B cell (primary cell): ENCODE results near the gene INPP5J. TPM values are rescaled to one million over a fixed set of nuclear protein-coding genes. Genes with fewer than 3 reads are reported as not detected.

Experiments used
- ATAC-seq: fragments of 200-7000 bp; cut with Tn5 transposase; one replicate; pipeline ENCODE4 v1.10.0; 2021; ENCODE audit warnings: low read depth, mild to moderate bottlenecking, moderate number of reproducible peaks, moderate library complexity
- CTCF ChIA-PET: fragments of 350-600 bp; sonication (Branson Sonifier 250); formaldehyde crosslinking; loops from one replicate; lab custom pipeline; 2021; ENCODE audit warnings: antibody characterized with exemption, inconsistent platforms; lab: Charles Lee
- POLR2A ChIA-PET: fragments of 350-600 bp; sonication (Branson Sonifier 250); formaldehyde crosslinking; loops from one replicate; lab custom pipeline; 2021; ENCODE audit warnings: antibody characterized with exemption; lab: Charles Lee
- DNase-seq: peaks from one replicate; pipeline ENCODE4 v3.0.0; 2013
- H2AFZ ChIP-seq: 2 replicates; pipeline ENCODE4 v1.6.1; 2012; ENCODE audit warnings: mild to moderate bottlenecking, low read depth, low read length; ENCODE audit not compliant: insufficient read depth, poor library complexity, severe bottlenecking
- H3K27ac ChIP-seq, 2 donors: 1 replicate in 1 of 2; 2 replicates in 1 of 2; pipeline ENCODE4 v1.5.1; 2012 to 2013; ENCODE audit warnings: low read length in 2 of 2, mild to moderate bottlenecking in 2 of 2, moderate library complexity in 1 of 2
- H3K27me3 ChIP-seq, 4 experiments: fragments of 200-600 bp in 1 of 4; sonication (generic) in 1 of 4; replicated peaks in 1 of 4; 1 replicate in 2 of 4; 2 replicates in 2 of 4; pipeline versions ENCODE4 v1.6.1 to v1.7.0; 2013 to 2016; ENCODE audit warnings: low read length in 3 of 4, mild to moderate bottlenecking in 2 of 4, mixed read lengths in 1 of 4, moderate library complexity in 1 of 4; ENCODE audit not compliant: insufficient read depth in 4 of 4, control insufficient read depth in 3 of 4; ENCODE audit errors: control extremely low read depth in 1 of 4
- H3K36me3 ChIP-seq, 2 experiments: replicated peaks in 1 of 2; 1 replicate in 1 of 2; 2 replicates in 1 of 2; pipeline versions ENCODE4 v1.6.1 to v1.7.1; 2013; ENCODE audit warnings: low read length in 1 of 2; ENCODE audit not compliant: insufficient read depth in 2 of 2, control insufficient read depth in 1 of 2; ENCODE audit errors: control extremely low read depth in 1 of 2, extremely low read depth in 1 of 2
- H3K4me1 ChIP-seq, 2 donors: fragments of 200-600 bp in 1 of 2; sonication (generic) in 1 of 2; 1 replicate in 1 of 2; 2 replicates in 1 of 2; pipeline versions ENCODE4 v1.5.1 to v1.6.1; 2013 to 2017; ENCODE audit warnings: low read length in 2 of 2; ENCODE audit not compliant: control insufficient read depth in 2 of 2, insufficient read depth in 2 of 2
- H3K4me2 ChIP-seq: replicated peaks from 2 replicates; pipeline ENCODE3; 2012; ENCODE audit warnings: mild to moderate bottlenecking, low read depth, low read length; ENCODE audit not compliant: poor library complexity, severe bottlenecking
- H3K4me3 ChIP-seq, 5 experiments: fragments of 200-600 bp in 1 of 5; sonication (generic) in 1 of 5; 1 replicate in 3 of 5; 2 replicates in 2 of 5; pipeline versions ENCODE4 v1.5.1 to v1.7.0; 2011 to 2016; ENCODE audit warnings: low read length in 4 of 5, mild to moderate bottlenecking in 4 of 5, low read depth in 2 of 5, control low read depth in 1 of 5, moderate library complexity in 1 of 5; ENCODE audit not compliant: insufficient read depth in 1 of 5; ENCODE audit errors: control extremely low read depth in 1 of 5, extremely low read depth in 1 of 5
- H3K79me2 ChIP-seq: fragments of 200-600 bp; sonication (generic); one replicate; pipeline ENCODE4 v1.6.0; 2016; ENCODE audit warnings: low read length; ENCODE audit not compliant: control insufficient read depth, insufficient read depth
- H3K9ac ChIP-seq: fragments of 200-600 bp; sonication (generic); 2 replicates; pipeline ENCODE4 v1.6.1; 2017; ENCODE audit warnings: mild to moderate bottlenecking, low read length, moderate library complexity
- H3K9me3 ChIP-seq, 3 donors: one replicate each; pipeline versions ENCODE4 v1.6.1 to v1.7.1; 2013; ENCODE audit warnings: low read length in 2 of 3; ENCODE audit not compliant: control insufficient read depth in 2 of 3, insufficient read depth in 1 of 3; ENCODE audit errors: control extremely low read depth in 1 of 3
- H4K20me1 ChIP-seq: 2 replicates; pipeline ENCODE4 v1.6.0; 2012; ENCODE audit warnings: mild to moderate bottlenecking, low read length; ENCODE audit not compliant: insufficient read depth, control insufficient read depth, poor library complexity, severe bottlenecking
- H3K27ac Mint-ChIP-seq: one replicate; pipeline ENCODE4 v1.8.0; 2021; ENCODE audit warnings: mixed read lengths
- H3K27me3 Mint-ChIP-seq: one replicate; pipeline ENCODE4 v1.8.0; 2021; ENCODE audit warnings: mixed read lengths
- H3K4me1 Mint-ChIP-seq: one replicate; pipeline ENCODE4 v1.8.0; 2021; ENCODE audit warnings: mixed read lengths
- H3K4me3 Mint-ChIP-seq: one replicate; pipeline ENCODE4 v1.8.0; 2021; ENCODE audit warnings: mixed read lengths
- H3K9me3 Mint-ChIP-seq: one replicate; pipeline ENCODE4 v1.8.0; 2022; ENCODE audit warnings: mixed read lengths; ENCODE audit not compliant: insufficient read depth
- CTCF ChIP-seq: fragments of 200-600 bp; IDR thresholded peaks from one replicate; pipeline ENCODE4 v1.8.0; 2022; ENCODE audit warnings: antibody characterized with exemption, mild to moderate bottlenecking
- EZH2 ChIP-seq: IDR thresholded peaks from 2 replicates; pipeline ENCODE4 v1.6.1; 2012; ENCODE audit warnings: borderline replicate concordance, low read depth, mild to moderate bottlenecking, moderate library complexity, low read length; ENCODE audit not compliant: insufficient read depth, poor library complexity, severe bottlenecking
- WGBS: methylation state at CpG from one replicate; pipeline ENCODE4 v1.1.5; 2013; ENCODE audit warnings: missing lambda C conversion rate; ENCODE audit not compliant: insufficient coverage; 5-methylcytosine and 5-hydroxymethylcytosine counted together
- intact Hi-C: fragments of 100-400 bp; cut with micrococcal nuclease; formaldehyde crosslinking; loops from one replicate; pipeline ENCODE4 v1.10.0; 2022
- polyA plus RNA-seq: library from polyadenylated mRNA; depleted of rRNA; stranded (reverse); fragments of >200 nt; gene quantifications from 2 replicates; pipeline ENCODE4 v1.2.3, GENCODE V29; 2012
- total RNA-seq, 2 donors: library from RNA; stranded (reverse); fragments of 120-200 nt in 1 of 2; gene quantifications; 1 replicate in 1 of 2; 2 replicates in 1 of 2; pipeline versions ENCODE4 v1.2.3 to v1.2.4, GENCODE V29; 2013 to 2022

The INPP5J gene
- total and polyA plus RNA-seq, 2 donors (not counting 1 experiment from before 2014, with no cell fraction given) = 0.07 to 0.52 TPM

GRCh38 chr22:31085493-31085824 is 37.3 kb upstream of the INPP5J start:
- no peaks in the 10 kb centered on the region for H3K9me3 ChIP-seq
- ATAC-seq = no peak
- Mint-ChIP-seq H3K27ac (peak overlapping the region; percentile 84), H3K27me3 (no peaks in the 10 kb centered on the region), H3K9me3 (no peaks in the 10 kb centered on the region), H3K4me1 (peaks cover 47% of the 10 kb centered on the region), H3K4me3 (peak overlapping the region; percentile 92)
- no peaks in the 10 kb centered on the region for H3K36me3 ChIP-seq
- H3K79me2 ChIP-seq = peaks cover 4% of the 10 kb centered on the region
- peak overlapping the region; percentile 80 to 91 for H3K27ac ChIP-seq
- H3K9ac ChIP-seq = peak overlapping the region; percentile 90
- no peak for TF ChIP-seq EZH2
- TF ChIP-seq CTCF = peak; percentile 61
- H2AFZ ChIP-seq = peak overlapping the region; percentile 98
- H3K27me3 ChIP-seq = no peaks in the 10 kb centered on the region
- POLR2A ChIA-PET = interaction anchor here (0.6 to 1.4 kb wide), 4 partner anchors 19 to 205 kb away, joined by 3 to 6 read pairs (median 4); partner anchors contain the start of genes MORC2 and TUG1
- peaks cover 32 to 66% of the 10 kb centered on the region in 2 donors for H3K4me1 ChIP-seq
- peak overlapping the region; percentile 90 for H3K4me2 ChIP-seq
- CTCF ChIA-PET = interaction anchor here (0.6 to 3.5 kb wide), 15 partner anchors 16 to 452 kb away, joined by 3 to 18 read pairs (median 6); partner anchors contain the start of genes LIMK2, MORC2, RNF185 and SELENOM
- WGBS = 11% methylated on average over 7 of the region's 13 CpGs
- no peaks in the 10 kb centered on the region for H4K20me1 ChIP-seq
- peak overlapping the region in 4 of 5 experiments; percentile 76 to 92 (median 88) for H3K4me3 ChIP-seq
- no peak for DNase-seq
- intact Hi-C loops = loop anchor here (1.0 to 5.0 kb wide), 7 partner anchors 75 to 493 kb away; partner anchors contain the start of genes LIMK2, RNF185 and TUG1

GRCh38 chr22:31085928-31086327 is 36.8 kb upstream of the INPP5J start:
- peak overlapping the region; percentile 90 for H3K4me2 ChIP-seq
- no peaks in the 10 kb centered on the region for H3K27me3 Mint-ChIP-seq
- no peaks in the 10 kb centered on the region for H3K27me3 ChIP-seq
- peak overlapping the region; percentile 84 for H3K27ac Mint-ChIP-seq
- TF ChIP-seq CTCF (no peak), EZH2 (no peak)
- H3K79me2 ChIP-seq = peaks cover 4% of the 10 kb centered on the region
- H3K4me3 Mint-ChIP-seq = peak overlapping the region; percentile 92
- peaks cover 32 to 67% of the 10 kb centered on the region in 2 donors for H3K4me1 ChIP-seq
- ATAC-seq (no peak), DNase-seq (no peak)
- no peaks in the 10 kb centered on the region for H3K36me3 ChIP-seq
- no peaks in the 10 kb centered on the region for H3K9me3 ChIP-seq
- peak overlapping the region in 1 of 2 donors; percentile 91 for H3K27ac ChIP-seq
- H3K9ac ChIP-seq = no peak overlapping the region
- peak overlapping the region; percentile 98 for H2AFZ ChIP-seq
- H4K20me1 ChIP-seq = no peaks in the 10 kb centered on the region
- intact Hi-C loops = loop anchor here (1.0 to 5.0 kb wide), 7 partner anchors 74 to 493 kb away; partner anchors contain the start of genes LIMK2, RNF185 and TUG1
- POLR2A ChIA-PET = interaction anchor here (0.6 kb wide), 1 partner anchor 19 kb away, joined by 3 read pairs; no protein-coding TSS in a partner anchor
- peaks cover 43% of the 10 kb centered on the region for H3K4me1 Mint-ChIP-seq
- CTCF ChIA-PET = interaction anchor here (1.6 to 2.0 kb wide), 5 partner anchors 16 to 452 kb away, joined by 3 to 18 read pairs (median 11); partner anchors contain the start of genes MORC2, SELENOM and TUG1
- H3K4me3 ChIP-seq = no peak overlapping the region
- H3K9me3 Mint-ChIP-seq = no peaks in the 10 kb centered on the region
- WGBS = 93% methylated on average over 3 of the region's 3 CpGs
